Chondrocyte (in vitro differentiated cells): ENCODE measurements around the gene COPB2. TPM values are rescaled to one million over a fixed set of nuclear protein-coding genes. Genes with fewer than 3 reads are reported as not detected.
A peak's percentile ranks its signal among the peaks of the same experiment; 100 is the strongest.

Experiments
- DNase-seq: peaks from one replicate; pipeline ENCODE4 v3.0.0; 2021; ENCODE audit warnings: mixed read lengths, low spot score
- H3K27ac Mint-ChIP-seq: one replicate; pipeline ENCODE4 v1.8.0; 2021; ENCODE audit warnings: mild to moderate bottlenecking, moderate library complexity, mixed read lengths; ENCODE audit not compliant: unreplicated experiment
- H3K27me3 Mint-ChIP-seq: 2 replicates; pipeline ENCODE4 v1.8.0; 2021; ENCODE audit warnings: low read depth, mixed read lengths
- H3K36me3 Mint-ChIP-seq: 2 replicates; pipeline ENCODE4 v1.8.0; 2021; ENCODE audit warnings: low read depth, mixed read lengths
- H3K4me1 Mint-ChIP-seq: 2 replicates; pipeline ENCODE4 v1.8.0; 2021; ENCODE audit warnings: low read depth, mild to moderate bottlenecking, mixed read lengths
- H3K4me3 Mint-ChIP-seq: one replicate; pipeline ENCODE4 v1.8.0; 2021; ENCODE audit warnings: mild to moderate bottlenecking, moderate library complexity, mixed read lengths; ENCODE audit not compliant: unreplicated experiment
- H3K9me3 Mint-ChIP-seq: 2 replicates; pipeline ENCODE4 v1.8.0; 2021; ENCODE audit warnings: low read depth, mixed read lengths
- long read RNA-seq: library from polyadenylated mRNA; stranded (forward); transcript quantifications from one replicate; pipeline ENCODE4 v2.0.0, GENCODE V29; 2021
- total RNA-seq: library from RNA; stranded (reverse); gene quantifications from 3 replicates; pipeline ENCODE4 v1.2.1, GENCODE V29; 2021
- TF ChIP-seq, protein P1 (sequence below): fragments of 200-600 bp; sonication (generic); IDR thresholded peaks from 2 replicates; pipeline ENCODE4 v1.5.0; 2021; ENCODE audit warnings: antibody characterized with exemption, mild to moderate bottlenecking, moderate library complexity

The COPB2 gene
- total RNA-seq, result 180 to 275 TPM (median 185 TPM) in 3 replicates
- long read RNA-seq, transcript COPB2-201 (22 exons, 3,360 nt), result major isoform, 615 of 719 reads
- long read RNA-seq, partial matches to known transcripts, result 18 of 719 reads
- long read RNA-seq, other reads (novel, unspliced or antisense), result 83 of 719 reads

DNA sequence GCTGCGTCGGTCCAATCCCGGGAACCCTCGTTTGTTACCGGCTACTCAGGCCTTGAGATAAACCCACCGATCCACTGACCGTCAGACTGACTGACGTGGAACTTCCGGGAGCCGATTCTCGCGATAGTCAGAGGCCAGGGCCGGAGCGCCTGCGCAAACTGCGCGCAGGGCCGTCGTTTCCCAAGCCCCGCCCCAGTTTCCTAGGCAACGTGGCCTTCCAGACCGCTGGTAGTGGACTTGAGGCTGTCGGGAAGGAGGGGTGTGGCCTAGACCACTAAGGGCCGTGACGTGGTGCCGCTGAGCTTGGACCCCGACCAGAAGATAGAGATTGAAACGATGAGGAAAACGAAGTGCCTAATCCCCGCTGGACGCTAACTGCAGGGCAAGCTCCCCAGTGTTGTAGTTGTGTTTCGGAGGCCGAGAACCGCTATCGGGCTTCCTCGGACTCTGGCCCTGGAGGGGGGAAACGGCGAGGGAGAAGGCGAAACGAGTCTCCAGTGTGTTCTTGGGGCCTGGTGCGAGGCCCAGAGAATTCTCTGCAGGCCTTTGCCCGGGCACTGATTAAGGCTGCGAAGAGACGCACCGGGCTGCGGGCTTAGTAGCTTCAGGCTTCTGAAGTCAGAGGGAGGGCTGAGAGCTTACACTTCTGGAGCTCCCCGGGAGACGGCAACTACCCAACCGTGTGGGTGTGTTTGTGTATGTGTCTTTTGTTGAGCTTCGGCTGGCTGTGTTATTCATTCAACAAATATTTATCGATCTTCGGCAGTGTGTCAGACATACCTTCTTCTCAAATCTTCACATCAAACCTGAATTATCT, at the start of gene COPB2:
Gene COPB2 (minus strand): TSS at position 96 of the 817 bp plus-strand sequence. CDS start 97 bp downstream, outside the sequence.
- H3K9me3 Mint-ChIP-seq, result no peaks in the 10 kb centered on the region

DNA sequence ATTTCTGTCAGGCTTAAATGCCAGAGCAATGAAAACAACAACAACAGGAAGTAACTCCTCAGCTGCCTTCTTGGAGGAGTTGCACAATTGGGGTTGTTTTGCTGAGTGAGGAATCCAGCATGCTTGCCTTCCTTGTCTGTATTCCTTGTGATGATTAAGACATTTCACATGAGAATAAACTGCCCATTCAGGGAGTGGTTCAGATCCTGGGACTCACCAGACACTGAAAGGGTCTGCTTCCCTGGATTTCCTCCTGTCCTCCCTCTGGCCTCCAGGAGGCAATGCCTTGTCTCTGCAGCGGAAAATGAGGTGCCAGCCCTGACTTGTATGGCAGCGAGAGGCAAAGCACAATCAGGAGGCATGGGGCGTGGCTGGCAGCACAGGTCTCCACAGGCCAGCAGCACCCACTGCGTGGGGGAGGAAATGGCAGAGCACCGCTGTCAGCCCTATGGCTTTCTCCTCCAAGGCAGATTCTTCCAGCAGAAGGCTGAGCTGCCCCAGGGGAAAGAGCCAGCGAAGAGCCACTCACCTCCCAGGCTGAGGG, 45.4 kb upstream of the COPB2 start:
- no peak for DNase-seq
- TF ChIP-seq, protein P1, sequence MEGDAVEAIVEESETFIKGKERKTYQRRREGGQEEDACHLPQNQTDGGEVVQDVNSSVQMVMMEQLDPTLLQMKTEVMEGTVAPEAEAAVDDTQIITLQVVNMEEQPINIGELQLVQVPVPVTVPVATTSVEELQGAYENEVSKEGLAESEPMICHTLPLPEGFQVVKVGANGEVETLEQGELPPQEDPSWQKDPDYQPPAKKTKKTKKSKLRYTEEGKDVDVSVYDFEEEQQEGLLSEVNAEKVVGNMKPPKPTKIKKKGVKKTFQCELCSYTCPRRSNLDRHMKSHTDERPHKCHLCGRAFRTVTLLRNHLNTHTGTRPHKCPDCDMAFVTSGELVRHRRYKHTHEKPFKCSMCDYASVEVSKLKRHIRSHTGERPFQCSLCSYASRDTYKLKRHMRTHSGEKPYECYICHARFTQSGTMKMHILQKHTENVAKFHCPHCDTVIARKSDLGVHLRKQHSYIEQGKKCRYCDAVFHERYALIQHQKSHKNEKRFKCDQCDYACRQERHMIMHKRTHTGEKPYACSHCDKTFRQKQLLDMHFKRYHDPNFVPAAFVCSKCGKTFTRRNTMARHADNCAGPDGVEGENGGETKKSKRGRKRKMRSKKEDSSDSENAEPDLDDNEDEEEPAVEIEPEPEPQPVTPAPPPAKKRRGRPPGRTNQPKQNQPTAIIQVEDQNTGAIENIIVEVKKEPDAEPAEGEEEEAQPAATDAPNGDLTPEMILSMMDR, result no peak
- Mint-ChIP-seq H3K27me3 (no peaks in the 10 kb centered on the region), H3K27ac (no peak overlapping the region), H3K9me3 (no peaks in the 10 kb centered on the region), H3K4me1 (peaks cover 4% of the 10 kb centered on the region), H3K36me3 (peaks cover 8% of the 10 kb centered on the region), H3K4me3 (no peak overlapping the region)

More for the DNA sequence above, at the start of gene COPB2:
- peak; percentile 99 for DNase-seq
- H3K27ac Mint-ChIP-seq, result peak within 1 kb of the TSS; percentile 100
- H3K27me3 Mint-ChIP-seq, result no peaks in the 10 kb centered on the region
- peak within 1 kb of the TSS; percentile 95 for H3K4me3 Mint-ChIP-seq
- H3K4me1 Mint-ChIP-seq, result peaks cover 57% of the 10 kb centered on the region
- TF ChIP-seq, protein P1, result no peak
- no peaks in the 10 kb centered on the region for H3K36me3 Mint-ChIP-seq

DNA sequence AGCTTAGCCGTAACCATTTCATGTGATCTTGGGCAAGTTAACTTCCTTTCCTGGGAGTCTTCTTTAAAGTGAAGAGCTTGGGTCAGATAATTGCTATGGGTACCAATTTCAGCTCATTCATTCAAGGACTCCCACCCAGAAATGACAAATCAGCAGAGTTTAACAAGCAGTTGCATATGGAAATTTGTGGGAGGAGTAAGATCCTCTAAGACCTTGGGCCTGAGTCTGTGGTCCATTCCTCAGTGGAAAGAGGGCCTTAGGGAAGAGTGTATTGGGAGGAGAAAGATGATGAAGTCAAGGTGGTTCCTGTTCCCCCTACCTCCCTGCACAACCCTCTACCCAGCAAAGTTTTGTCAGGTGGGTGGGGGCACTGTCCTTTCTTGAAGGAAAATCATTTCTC, 44.8 kb upstream of the COPB2 start:
- Mint-ChIP-seq H3K27ac (no peak overlapping the region), H3K9me3 (no peaks in the 10 kb centered on the region), H3K36me3 (peaks cover 8% of the 10 kb centered on the region), H3K27me3 (no peaks in the 10 kb centered on the region), H3K4me1 (peaks cover 4% of the 10 kb centered on the region), H3K4me3 (no peak overlapping the region)
- no peak for DNase-seq
- TF ChIP-seq, protein P1, result no peak

DNA sequence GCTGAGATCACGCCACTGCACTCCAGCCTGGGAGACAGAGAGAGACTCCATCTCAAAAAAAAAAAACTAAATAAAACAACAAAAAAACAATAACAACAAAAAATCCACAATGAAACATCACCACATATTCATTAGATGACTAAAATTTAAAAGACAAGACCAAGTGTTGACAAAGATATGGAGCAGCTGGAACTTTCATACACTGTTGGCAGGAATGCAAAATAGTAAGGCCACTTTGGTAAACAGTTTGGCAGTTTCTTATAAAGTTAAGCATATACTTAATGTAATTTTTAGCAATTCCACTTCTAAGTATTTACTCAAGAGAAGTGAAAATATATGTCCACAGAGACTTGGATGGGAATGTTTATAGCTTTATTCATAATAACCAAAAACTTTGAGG, 43.6 kb upstream of the COPB2 start:
- H3K4me3 Mint-ChIP-seq, result no peak overlapping the region
- TF ChIP-seq, protein P1, result no peak
- H3K27ac Mint-ChIP-seq, result no peak overlapping the region

DNA sequence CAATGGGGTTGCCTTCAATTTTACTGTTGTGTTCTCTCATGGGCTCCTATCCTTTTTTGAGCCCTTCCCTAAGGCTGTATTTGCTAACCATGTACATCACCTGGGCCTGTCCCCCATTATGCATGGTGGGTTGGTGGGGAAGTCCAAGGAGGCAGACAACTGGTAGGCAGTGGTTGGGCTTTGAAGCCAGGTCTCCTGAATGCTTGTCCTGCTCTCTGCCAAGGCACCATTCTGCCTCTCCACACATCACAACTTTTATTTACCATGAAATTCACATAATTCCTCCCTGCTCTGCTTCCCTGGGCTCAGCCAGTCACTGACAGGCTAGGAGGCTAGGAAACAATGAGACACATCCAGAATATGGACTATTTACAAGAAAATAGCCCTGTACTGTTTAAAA, 41.0 kb upstream of the COPB2 start:
- no peak overlapping the region for H3K27ac Mint-ChIP-seq
- no peak overlapping the region for H3K4me3 Mint-ChIP-seq
- H3K36me3 Mint-ChIP-seq, result peaks cover 4% of the 10 kb centered on the region
- no peaks in the 10 kb centered on the region for H3K9me3 Mint-ChIP-seq
- H3K27me3 Mint-ChIP-seq, result no peaks in the 10 kb centered on the region
- peaks cover 4% of the 10 kb centered on the region for H3K4me1 Mint-ChIP-seq
- TF ChIP-seq, protein P1, result no peak
- no peak for DNase-seq

More for the DNA sequence above, 43.6 kb upstream of the COPB2 start:
- no peak for DNase-seq
- peaks cover 4% of the 10 kb centered on the region for H3K4me1 Mint-ChIP-seq
- H3K9me3 Mint-ChIP-seq, result no peaks in the 10 kb centered on the region
- peaks cover 8% of the 10 kb centered on the region for H3K36me3 Mint-ChIP-seq
- no peaks in the 10 kb centered on the region for H3K27me3 Mint-ChIP-seq
